Astrocyte of the hippocampus (primary cell): ENCODE results near the gene FUCA2.
A peak's percentile ranks its signal among the peaks of the same experiment; 100 is the strongest.
"Not testable (repeated sequence)": the region's sequence is repeated elsewhere in the genome, so short reads cannot be mapped to it uniquely, and the experiment has no call there.

Source experiments
- DNase-seq: peaks from one replicate; pipeline ENCODE4 v3.0.0; 2011; ENCODE audit warnings: low read depth, low spot score

The FUCA2 gene

GRCh38 chr6:143498428-143498827 is 13.1 kb downstream of the FUCA2 start:
- no peak for DNase-seq

- DNase-seq, result no peak
Observed at GRCh38 chr6:143496974-143497373, 14.5 kb downstream of the FUCA2 start.

- peak; percentile 11 for DNase-seq
Observed at GRCh38 chr6:143490775-143491174, 20.7 kb downstream of the FUCA2 start.

GRCh38 chr6:143490244-143490643 is 21.3 kb downstream of the FUCA2 start:
- DNase-seq, result no peak

GRCh38 chr6:143486752-143487151 is 24.8 kb downstream of the FUCA2 start:
- no peak for DNase-seq

- no peak for DNase-seq
Observed at GRCh38 chr6:143485967-143486366, 25.6 kb downstream of the FUCA2 start.

- DNase-seq, result no peak
Observed at GRCh38 chr6:143482593-143482992, 28.9 kb downstream of the FUCA2 start.

GRCh38 chr6:143478479-143479062 is 32.9 kb downstream of the FUCA2 start:
- DNase-seq, result no peak

- DNase-seq, result no peak
Observed at GRCh38 chr6:143476545-143476944, 35.0 kb downstream of the FUCA2 start.

GRCh38 chr6:143471822-143472221 is 39.7 kb downstream of the FUCA2 start:
- DNase-seq, result no peak

- DNase-seq, result not testable (repeated sequence)
Observed at GRCh38 chr6:143468823-143469222, 42.7 kb downstream of the FUCA2 start.

- DNase-seq, result no peak
Observed at GRCh38 chr6:143468026-143468425, 43.5 kb downstream of the FUCA2 start.

- peak; percentile 5 for DNase-seq
Observed at GRCh38 chr6:143465546-143465945, 46.0 kb downstream of the FUCA2 start.

GRCh38 chr6:143457563-143458359 is 53.8 kb downstream of the FUCA2 start:
- DNase-seq, result peak; percentile 60

- no peak for DNase-seq
Observed at GRCh38 chr6:143451531-143451930, 60.0 kb downstream of the FUCA2 start.

GRCh38 chr6:143450453-143451371 is 60.8 kb downstream of the FUCA2 start, which contains the start of the genes ADAT2 and PEX3:
Gene ADAT2, minus strand, starts transcription at chr6:143450695. Its CDS starts 37 bp downstream, at chr6:143450658.
Gene PEX3, plus strand, starts transcription at chr6:143450805. Its CDS starts 238 bp downstream, at chr6:143451043.
- DNase-seq, result peak; percentile 98

GRCh38 chr6:143449714-143450452 is 61.6 kb downstream of the FUCA2 start:
- peak; percentile 63 for DNase-seq

- DNase-seq, result no peak
Observed at GRCh38 chr6:143449082-143449713, 62.3 kb downstream of the FUCA2 start.

- DNase-seq, result not testable (repeated sequence)
Observed at GRCh38 chr6:143447865-143448264, 63.7 kb downstream of the FUCA2 start.
